SK-N-SH treated with all-trans-retinoic acid at 6 μM for 48 hours (cell line): ENCODE measurements around the gene MUS81.

Source experiments
- ATAC-seq: fragments of 200-7000 bp; cut with Tn5 transposase; 3 replicates; pipeline ENCODE4 v1.9.1; 2020; ENCODE audit warnings: mild to moderate bottlenecking, moderate library complexity
- ARNTL ChIP-seq: fragments of 450-650 bp; formaldehyde crosslinking; IDR thresholded peaks from 2 replicates; pipeline ENCODE4 v1.5.0; 2020; ENCODE audit warnings: low read depth, mild to moderate bottlenecking, moderate library complexity, borderline replicate concordance
- BACH2 ChIP-seq: fragments of 250-450 bp; sonication (Bioruptor Pico); IDR thresholded peaks from 2 replicates; pipeline ENCODE4 v1.9.0; 2021; ENCODE audit warnings: mild to moderate bottlenecking, borderline replicate concordance
- CREB5 ChIP-seq: fragments of 250-450 bp; sonication (Bioruptor Pico); IDR thresholded peaks from 2 replicates; pipeline ENCODE4 v1.5.1; 2020; ENCODE audit warnings: low read depth, mild to moderate bottlenecking, moderate library complexity
- CSDC2 ChIP-seq: fragments of 250-450 bp; sonication (Bioruptor Pico); IDR thresholded peaks from 2 replicates; pipeline ENCODE4 v1.5.0; 2020; ENCODE audit warnings: mild to moderate bottlenecking, moderate library complexity
- ISL1 ChIP-seq: fragments of 250-450 bp; sonication (Bioruptor Pico); IDR thresholded peaks from 2 replicates; pipeline ENCODE4 v2.1.2; 2022; ENCODE audit warnings: mild to moderate bottlenecking, moderate library complexity
- OSR1 ChIP-seq: fragments of 250-450 bp; sonication (Bioruptor Pico); IDR thresholded peaks from 2 replicates; pipeline ENCODE4 v1.8.0; 2022; ENCODE audit warnings: moderate library complexity, mild to moderate bottlenecking, inconsistent platforms
- PATZ1 ChIP-seq: fragments of 250-450 bp; sonication (Bioruptor Pico); IDR thresholded peaks from 2 replicates; pipeline ENCODE4 v1.8.0; 2020; ENCODE audit warnings: mild to moderate bottlenecking, moderate library complexity, borderline replicate concordance
- POU6F1 ChIP-seq: fragments of 250-450 bp; sonication (Bioruptor Pico); IDR thresholded peaks from 2 replicates; pipeline ENCODE4 v1.8.0; 2021; ENCODE audit warnings: low read depth, mild to moderate bottlenecking, moderate library complexity, borderline replicate concordance
- TCF4 ChIP-seq: fragments of 250-450 bp; sonication (Bioruptor Pico); IDR thresholded peaks from 2 replicates; pipeline ENCODE4 v1.8.0; 2021; ENCODE audit warnings: mild to moderate bottlenecking, moderate library complexity, borderline replicate concordance
- TOX ChIP-seq: fragments of 250-450 bp; sonication (Bioruptor Pico); IDR thresholded peaks from 2 replicates; pipeline ENCODE4 v1.8.0; 2021; ENCODE audit warnings: mild to moderate bottlenecking, moderate library complexity, borderline replicate concordance
- TSHZ2 ChIP-seq: fragments of 250-450 bp; sonication (Bioruptor Pico); IDR thresholded peaks from 2 replicates; pipeline ENCODE4 v1.5.0; 2020; ENCODE audit warnings: mild to moderate bottlenecking, moderate library complexity
- ZC3H10 ChIP-seq: fragments of 250-450 bp; sonication (Bioruptor Pico); IDR thresholded peaks from 2 replicates; pipeline ENCODE4 v1.5.1; 2021; ENCODE audit warnings: mild to moderate bottlenecking, moderate library complexity
- ZFP3 ChIP-seq: fragments of 250-450 bp; sonication (Bioruptor Pico); IDR thresholded peaks from 2 replicates; pipeline ENCODE4 v1.5.0; 2020; ENCODE audit warnings: mild to moderate bottlenecking, moderate library complexity
- ZFP30 ChIP-seq: fragments of 450-650 bp; formaldehyde crosslinking; IDR thresholded peaks from 2 replicates; pipeline ENCODE4 v1.5.0; 2022; ENCODE audit warnings: mild to moderate bottlenecking, moderate library complexity
- ZNF565 ChIP-seq: fragments of 450-650 bp; formaldehyde crosslinking; conservative IDR thresholded peaks from 2 replicates; pipeline ENCODE4 v1.5.0; 2020; ENCODE audit warnings: low read depth, mild to moderate bottlenecking, moderate library complexity
- ZNF70 ChIP-seq: fragments of 450-650 bp; formaldehyde crosslinking; IDR thresholded peaks from 2 replicates; pipeline ENCODE4 v1.5.0; 2020; ENCODE audit warnings: mild to moderate bottlenecking, moderate library complexity
- TF ChIP-seq, protein P1 (sequence below): fragments of 250-450 bp; sonication (Bioruptor Pico); IDR thresholded peaks from 2 replicates; pipeline ENCODE4 v1.5.1; 2021; ENCODE audit warnings: mild to moderate bottlenecking, moderate library complexity

The MUS81 gene

GRCh38 chr11:65870706-65871681 is 10.8 kb downstream of the MUS81 start:
- no peak for TF ChIP-seq ZFP30 (CRISPR knock-in tag)
- TF ChIP-seq ZNF70 (CRISPR knock-in tag), result no peak
- TF ChIP-seq ZNF565 (CRISPR knock-in tag), result no peak
- TF ChIP-seq CSDC2 (CRISPR knock-in tag), result no peak
- TF ChIP-seq ISL1, result no peak
- TF ChIP-seq TOX (CRISPR knock-in tag), result no peak
- no peak for TF ChIP-seq PATZ1 (CRISPR knock-in tag)
- no peak for TF ChIP-seq ARNTL (CRISPR knock-in tag)
- no peak for TF ChIP-seq CREB5 (CRISPR knock-in tag)
- TF ChIP-seq BACH2 (CRISPR knock-in tag), result no peak

DNA sequence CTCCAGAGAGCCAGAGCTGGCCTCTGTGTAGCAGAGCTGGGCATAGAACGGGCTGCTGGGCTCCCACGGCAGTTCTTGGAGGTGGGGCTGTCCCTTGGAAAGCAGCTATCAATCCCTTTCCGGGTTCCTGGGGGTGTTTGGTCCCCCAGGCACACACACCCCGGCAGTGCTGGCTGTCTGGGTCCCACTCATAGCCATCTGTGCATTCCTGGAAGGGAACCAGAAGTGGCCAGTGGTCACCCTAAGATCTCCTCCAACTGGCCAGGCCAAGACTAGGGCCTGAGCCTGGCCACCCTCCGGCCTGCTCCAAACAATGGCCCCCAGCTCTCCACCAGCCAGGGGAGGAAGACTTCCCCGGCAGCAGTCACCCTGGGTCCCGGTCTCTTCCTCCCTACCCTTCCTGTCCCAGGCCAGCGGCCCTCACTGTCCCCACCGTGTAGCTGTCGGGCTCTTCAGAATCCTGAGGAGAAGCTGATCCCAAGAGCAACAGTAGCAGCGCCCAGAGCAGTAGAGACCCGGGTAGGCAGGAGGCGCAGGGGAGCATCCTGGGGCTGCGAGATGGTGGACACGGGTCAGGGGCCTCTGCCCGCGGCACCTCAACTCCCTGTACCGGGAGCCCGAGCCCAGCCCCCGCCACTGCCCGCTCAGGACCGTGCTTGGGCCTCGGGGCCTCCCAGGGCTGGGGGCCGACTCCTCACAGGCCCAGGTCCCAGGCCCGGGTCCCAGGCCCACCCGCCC is 11.7 kb downstream of the MUS81 start:
- 0 out of 2 replicates have a peak, but pooled peaks have one; percentile 24 for TF ChIP-seq TSHZ2 (CRISPR knock-in tag)
- TF ChIP-seq, protein P1, sequence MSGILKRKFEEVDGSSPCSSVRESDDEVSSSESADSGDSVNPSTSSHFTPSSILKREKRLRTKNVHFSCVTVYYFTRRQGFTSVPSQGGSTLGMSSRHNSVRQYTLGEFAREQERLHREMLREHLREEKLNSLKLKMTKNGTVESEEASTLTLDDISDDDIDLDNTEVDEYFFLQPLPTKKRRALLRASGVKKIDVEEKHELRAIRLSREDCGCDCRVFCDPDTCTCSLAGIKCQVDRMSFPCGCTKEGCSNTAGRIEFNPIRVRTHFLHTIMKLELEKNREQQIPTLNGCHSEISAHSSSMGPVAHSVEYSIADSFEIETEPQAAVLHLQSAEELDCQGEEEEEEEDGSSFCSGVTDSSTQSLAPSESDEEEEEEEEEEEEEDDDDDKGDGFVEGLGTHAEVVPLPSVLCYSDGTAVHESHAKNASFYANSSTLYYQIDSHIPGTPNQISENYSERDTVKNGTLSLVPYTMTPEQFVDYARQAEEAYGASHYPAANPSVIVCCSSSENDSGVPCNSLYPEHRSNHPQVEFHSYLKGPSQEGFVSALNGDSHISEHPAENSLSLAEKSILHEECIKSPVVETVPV (CRISPR knock-in tag), result 0 out of 2 replicates have a peak, but pooled peaks have one; percentile 45
- TF ChIP-seq POU6F1, result no peak
- ATAC-seq, result peak; percentile 42

More at GRCh38 chr11:65870706-65871681, 10.8 kb downstream of the MUS81 start:
- ATAC-seq, result no peak

- peak; percentile 6 for ATAC-seq
- TF ChIP-seq TCF4 (CRISPR knock-in tag) (no peak), POU6F1 (no peak), ZNF70 (CRISPR knock-in tag) (no peak), ZC3H10 (no peak), ZNF565 (CRISPR knock-in tag) (no peak), OSR1 (no peak), ISL1 (no peak), ZFP3 (no peak), PATZ1 (CRISPR knock-in tag) (no peak), ZFP30 (CRISPR knock-in tag) (no peak), ARNTL (CRISPR knock-in tag) (no peak), BACH2 (CRISPR knock-in tag) (no peak), CSDC2 (CRISPR knock-in tag) (no peak)
- TF ChIP-seq, protein P1 (CRISPR knock-in tag), result no peak
These were observed 12.5 kb downstream of the MUS81 start, which contains the start of gene EFEMP2 for GRCh38 chr11:65872586-65873317. EFEMP2 (minus strand) TSS chr11:65872800; CDS start chr11:65872354, 446 bp downstream.
